HG02571 (cell line): ENCODE data around the gene MARK3.

ENCODE experiments used
- ATAC-seq: cut with Tn5 transposase; IDR thresholded peaks from one replicate; pipeline ENCODE4 v1.9.1; 2021; ENCODE audit warnings: mild to moderate bottlenecking, moderate library complexity; ENCODE audit not compliant: unreplicated experiment

MARK3 gene

DNA sequence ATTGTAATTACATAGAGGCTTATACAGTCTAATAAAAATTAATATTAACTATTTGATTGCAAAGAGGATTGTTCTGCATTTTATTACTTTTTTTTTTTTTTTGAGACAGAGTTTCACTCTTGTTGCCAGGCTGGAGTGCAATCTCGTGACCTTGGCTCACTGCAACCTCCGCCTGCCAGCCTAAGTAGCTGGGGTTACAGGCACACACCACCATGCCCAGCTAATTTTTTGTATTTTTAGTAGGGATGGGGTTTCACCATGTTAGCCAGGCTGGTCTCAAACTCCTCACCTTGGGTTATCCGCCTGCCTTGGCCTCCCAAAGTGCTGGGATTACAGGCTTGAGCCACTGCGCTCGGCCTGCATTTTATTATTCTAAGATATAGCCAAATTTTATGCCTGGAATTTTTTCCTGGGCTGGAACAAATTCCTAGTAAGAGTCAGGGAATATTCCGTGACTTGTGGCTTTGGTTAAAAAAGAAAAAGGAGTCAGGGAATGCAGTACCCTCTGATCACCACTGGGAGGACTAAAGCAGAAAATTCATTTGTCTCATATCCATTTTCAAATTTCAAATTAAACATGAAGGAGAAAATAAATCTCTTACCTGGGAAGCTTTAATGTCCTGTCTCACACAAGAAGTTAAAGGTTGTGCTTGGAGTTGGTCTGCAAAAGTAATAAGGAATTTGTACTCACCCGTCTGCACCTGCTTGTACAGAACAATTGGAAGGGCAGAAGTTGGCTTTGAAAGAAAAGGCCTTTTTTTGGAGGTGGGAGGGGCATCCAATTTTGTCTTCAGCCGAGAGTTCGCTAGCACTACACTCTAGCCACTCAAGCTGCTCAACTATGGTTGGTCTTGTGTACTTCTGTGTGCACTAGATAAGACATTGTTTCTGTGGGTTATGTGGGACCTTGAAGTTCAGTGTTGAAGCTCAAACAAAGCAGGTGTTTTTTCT, 8.7 kb downstream of the MARK3 start:
- no peak for ATAC-seq

DNA sequence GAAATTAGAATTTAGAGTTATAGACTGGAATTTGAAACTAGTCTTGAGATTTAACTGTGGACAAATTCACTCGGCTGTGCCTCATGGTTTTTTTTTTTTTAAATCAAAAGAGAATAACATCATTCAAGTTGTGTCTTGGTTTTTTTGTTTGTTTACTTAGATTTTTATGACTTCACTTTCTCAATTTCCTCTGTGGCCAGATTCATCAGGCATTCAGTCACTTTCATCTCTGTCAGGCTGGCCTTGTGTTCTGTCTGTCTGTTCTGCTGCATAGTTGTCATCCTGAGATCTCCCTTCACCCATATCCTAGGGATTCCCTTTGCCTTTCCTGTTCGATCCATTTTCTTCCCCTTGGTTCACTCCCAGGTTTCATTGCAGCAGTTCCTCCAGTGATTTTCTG, 10.0 kb downstream of the MARK3 start:
- ATAC-seq: no peak

- ATAC-seq: no peak
These were observed 11.2 kb downstream of the MARK3 start for GRCh38 chr14:103396463-103396862.

DNA sequence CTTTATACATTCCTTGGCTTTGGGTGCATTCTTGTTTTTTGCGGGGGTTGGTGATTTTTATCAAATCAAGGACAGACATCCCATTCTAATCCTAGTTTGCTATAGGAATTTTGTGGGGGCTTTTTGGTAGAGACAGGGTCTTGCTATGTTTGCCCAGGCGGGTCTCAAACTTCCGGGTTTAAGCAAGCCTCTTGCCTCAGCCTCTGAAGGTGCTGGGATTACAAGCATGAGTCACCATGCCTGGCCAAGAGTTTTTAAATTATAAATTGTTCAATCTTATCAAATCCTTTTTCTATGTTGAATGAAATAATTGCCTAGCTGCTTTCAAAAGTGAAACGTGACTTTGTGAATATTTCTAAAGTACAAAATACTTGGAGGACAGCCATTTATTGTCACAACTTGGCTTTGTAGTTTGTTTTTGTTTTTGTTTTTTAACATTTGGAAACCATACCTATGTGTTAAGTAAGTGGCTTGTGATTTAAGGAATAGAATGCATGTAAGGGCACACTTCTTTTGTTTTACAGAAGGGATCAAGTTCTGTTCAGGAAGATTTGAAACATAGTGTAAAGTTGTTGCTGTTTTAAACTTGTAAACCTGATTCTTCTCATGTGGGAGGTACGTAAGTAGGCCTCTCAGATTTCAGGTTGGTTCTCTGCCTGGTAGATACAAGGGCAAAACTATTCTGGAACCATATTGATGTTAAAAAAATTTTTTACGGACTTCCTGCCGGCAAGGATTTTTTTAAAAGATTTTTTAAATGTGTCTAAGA, 13.4 kb downstream of the MARK3 start:
- no peak for ATAC-seq

DNA sequence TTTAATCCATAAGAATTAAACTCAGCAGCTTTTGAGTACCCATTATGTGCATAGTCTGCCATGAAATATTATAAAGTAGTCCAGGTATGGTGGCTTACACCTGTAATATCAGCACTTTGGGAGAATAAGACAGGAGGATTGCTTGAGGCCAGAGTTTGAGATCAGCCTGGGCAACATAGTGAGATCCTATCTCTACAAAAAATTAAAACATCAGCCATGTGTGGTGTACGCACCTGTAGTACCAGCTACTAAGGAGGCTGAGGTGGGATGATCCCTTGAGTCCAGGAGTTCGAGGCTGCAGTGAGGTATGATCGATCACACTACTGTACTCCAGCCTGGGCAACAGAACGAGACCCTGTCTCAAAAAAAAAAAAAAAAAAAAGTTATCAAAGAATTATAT, 15.3 kb downstream of the MARK3 start:
- ATAC-seq: no peak

DNA sequence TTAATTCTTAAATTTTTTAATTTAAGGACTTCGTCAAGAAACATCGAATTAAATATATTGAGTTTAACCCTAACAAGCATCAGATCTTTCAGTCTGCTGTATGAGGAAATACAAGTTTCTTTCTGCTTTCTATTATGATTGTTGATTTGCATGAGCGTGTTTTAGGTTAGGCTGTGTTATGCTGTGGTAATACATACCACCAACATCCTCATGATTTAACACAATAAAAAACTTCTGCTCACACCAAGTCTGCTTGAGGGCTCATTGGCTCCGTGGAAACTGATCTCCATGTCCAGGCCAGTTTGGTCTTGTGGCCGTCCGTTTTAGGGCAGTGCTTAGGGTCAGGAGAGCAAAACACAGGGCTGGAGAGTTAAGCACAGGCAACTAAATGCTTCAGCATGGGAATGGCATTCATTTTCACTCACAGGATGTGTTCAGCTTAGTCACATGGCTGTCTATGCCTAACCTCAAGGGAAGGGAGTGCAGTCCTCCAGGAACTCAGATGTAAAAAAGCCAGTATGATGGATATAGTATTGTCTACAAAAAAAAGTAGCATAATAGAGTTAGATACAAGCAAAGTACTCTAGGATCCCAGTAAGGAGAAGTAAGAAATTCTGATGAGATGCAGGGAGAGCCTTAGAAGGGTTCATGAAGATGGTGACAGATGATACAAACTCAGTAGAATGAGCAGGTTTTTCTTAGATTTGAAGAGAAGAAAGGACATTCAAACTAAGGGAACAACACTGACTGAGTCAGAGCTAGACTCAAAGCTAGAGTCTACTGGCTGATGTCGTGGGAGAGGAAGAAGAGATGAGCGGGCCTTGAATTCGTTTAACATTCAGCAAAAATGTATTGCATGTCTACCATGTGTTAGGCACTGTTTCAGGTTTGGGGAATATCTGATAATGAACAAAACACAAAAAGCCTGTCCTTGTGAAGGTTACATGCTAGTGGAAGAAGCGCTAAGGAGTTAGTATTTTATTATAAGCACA, 16.3 kb downstream of the MARK3 start:
- ATAC-seq: no peak

DNA sequence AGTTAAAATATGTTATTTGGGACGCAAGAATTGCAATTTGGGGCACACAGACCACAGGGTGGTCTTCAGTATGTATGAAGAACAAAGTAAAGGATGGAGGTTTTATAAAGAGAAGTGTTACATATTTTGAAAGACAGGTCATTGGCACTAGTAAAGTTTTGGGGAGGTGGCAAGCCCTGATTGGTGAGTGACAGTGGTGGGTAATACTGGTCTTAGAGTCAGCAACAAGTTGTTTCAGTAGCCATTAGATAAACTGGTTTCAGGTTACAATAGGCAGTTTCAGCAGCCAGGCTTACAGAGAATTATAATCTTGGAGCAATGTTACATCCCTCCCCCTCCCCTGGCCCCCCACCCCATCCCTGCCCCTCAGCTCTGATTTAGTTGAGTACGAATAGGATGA, 17.5 kb downstream of the MARK3 start:
- ATAC-seq: no peak

- no peak for ATAC-seq
These were observed 19.1 kb downstream of the MARK3 start for GRCh38 chr14:103404032-103404918.

DNA sequence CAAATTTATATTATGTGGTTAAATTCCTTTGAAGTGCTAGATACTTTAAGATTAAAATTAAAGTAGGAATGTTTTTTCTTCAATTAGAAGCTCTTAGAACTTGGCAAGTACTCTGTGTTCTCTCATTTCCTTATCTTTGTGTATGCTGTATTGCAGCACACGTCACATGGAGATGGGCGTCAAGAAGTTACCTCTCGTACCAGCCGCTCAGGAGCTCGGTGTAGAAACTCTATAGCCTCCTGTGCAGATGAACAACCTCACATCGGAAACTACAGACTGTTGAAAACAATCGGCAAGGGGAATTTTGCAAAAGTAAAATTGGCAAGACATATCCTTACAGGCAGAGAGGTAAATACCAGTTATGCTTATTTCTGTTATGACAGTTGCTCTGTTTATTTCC, 19.7 kb downstream of the MARK3 start:
- ATAC-seq: no peak

- ATAC-seq: no peak
These were observed 23.4 kb downstream of the MARK3 start for GRCh38 chr14:103408491-103409155.

DNA sequence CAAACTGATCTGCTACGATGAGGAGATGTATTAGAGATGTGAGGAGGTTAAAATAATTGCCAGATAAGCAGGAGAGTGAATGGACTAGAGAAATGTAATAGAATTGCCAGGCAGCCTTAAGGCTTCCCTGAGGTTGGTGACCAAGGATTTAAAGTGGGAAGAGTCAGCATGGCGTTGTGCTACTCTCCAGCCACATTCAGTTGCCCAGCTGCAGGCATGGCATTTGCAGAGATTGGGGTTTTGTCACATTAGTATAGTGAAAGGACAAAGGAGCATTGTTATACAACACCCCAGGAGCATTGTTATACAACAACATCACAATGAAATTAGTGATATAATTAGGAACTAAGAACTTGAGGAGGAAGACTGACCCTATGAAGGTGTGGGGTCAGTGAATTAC, 31.7 kb downstream of the MARK3 start:
- no peak for ATAC-seq

GRCh38 chr14:103418481-103418818, 33.2 kb downstream of the MARK3 start:
- no peak for ATAC-seq

DNA sequence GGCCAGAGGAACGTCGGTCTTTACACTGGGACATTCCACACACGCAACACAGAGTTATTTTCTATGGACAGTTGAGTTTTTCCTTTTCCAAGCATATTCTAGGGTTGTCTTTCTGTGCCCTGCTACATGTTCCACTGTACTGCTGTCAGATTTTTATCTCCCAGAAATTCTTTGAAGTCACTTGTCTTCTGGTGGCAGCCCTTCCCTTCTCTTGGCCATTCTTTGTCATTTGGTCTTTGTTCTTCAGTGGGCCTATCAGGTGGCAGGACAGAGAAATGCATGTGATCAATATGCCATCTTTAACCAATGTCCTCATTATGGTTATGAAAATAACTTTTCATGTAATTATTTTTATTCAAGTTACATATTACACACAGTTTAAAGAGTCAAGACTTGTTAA, 36.3 kb downstream of the MARK3 start:
- ATAC-seq: no peak

GRCh38 chr14:103423050-103423461, 37.8 kb downstream of the MARK3 start:
- ATAC-seq: no peak

DNA sequence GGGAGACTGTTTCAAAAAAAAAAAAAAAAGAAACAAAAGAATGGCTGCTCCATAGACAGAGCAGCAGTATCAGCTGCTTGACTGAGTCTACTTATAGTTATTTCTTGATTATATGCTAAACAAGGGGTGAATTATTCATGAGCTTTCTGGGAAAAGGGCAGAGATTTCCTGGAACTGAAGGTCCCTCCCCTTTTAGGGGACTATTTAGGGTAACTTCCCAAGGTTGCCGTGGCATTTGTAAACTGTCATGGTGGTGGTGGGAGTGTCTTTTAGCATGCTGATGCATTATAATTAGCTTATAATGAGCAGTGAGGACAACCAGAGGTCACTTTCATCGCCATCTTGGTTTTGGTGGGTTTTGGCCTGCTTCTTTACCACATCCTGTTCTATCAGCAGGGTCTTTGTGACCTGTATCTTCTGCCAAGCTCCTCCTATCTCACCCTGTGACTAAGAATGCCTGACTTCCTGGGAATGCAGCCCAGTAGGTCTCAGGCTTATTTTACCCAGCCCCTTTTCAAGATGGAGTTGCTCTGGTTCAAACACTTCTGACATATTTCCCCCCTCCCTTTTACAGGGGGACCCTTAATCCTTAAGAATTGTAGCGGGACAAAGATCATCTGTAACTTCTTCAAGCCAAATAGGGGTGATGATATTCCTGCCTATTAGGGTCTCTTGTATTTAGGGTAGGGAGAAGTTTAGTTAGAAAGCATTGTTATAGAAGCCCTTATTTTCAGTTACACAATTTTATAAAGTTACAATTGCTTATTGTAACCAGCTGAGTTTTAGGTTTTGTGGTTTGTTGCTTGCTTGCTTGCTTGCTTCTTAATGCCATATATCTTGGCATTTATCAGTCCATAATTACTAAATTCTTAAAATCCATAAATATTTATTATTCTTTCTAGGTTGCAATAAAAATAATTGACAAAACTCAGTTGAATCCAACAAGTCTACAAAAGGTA, 42.5 kb downstream of the MARK3 start:
- no peak for ATAC-seq

DNA sequence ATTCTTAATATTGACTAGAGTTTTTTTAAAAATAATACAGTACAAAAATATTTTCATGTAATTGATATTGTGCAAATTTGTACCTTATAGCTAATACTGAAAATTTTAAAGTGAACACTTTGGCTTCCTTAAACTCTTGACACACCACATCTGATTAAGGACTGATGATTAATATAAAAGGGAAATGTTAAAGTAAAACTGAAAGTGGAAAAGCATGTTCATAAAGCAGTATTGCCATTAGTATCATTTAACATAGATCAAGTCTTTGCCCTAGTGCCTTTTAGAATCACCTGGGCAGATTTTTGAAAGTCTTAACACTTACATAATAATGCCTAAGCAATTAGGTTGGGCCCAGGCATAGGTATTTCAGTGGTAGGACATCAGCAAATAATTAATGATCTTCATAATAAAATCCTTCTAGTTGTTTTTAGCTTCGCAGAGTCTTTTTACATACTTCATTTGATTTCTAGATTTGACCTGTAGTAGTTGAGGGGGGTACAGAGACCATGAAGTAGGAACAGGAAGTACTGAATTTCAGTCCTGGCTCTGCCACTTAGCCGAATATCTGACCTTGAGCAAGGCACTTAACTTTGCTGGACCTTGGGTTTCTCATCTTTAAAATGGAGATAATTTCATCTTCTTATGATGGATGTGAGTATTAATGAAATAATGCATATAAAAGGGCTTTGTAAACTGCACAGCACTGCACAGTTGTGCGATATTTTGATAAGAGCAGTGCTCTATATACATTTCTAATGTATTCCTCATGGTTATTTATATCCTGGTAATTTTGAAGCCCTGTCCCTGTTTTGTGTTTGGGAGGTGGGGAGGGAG, 43.7 kb downstream of the MARK3 start:
- ATAC-seq: no peak

GRCh38 chr14:103430358-103430757, 45.1 kb downstream of the MARK3 start:
- ATAC-seq: no peak
